Suppressor macrophage (primary cell): ENCODE results near the gene GABRG3.

Experiments used
- DNase-seq, 4 experiments: peaks; one replicate each; pipeline ENCODE4 v3.0.0-alpha.2; 2020 to 2022

GABRG3 gene

DNA sequence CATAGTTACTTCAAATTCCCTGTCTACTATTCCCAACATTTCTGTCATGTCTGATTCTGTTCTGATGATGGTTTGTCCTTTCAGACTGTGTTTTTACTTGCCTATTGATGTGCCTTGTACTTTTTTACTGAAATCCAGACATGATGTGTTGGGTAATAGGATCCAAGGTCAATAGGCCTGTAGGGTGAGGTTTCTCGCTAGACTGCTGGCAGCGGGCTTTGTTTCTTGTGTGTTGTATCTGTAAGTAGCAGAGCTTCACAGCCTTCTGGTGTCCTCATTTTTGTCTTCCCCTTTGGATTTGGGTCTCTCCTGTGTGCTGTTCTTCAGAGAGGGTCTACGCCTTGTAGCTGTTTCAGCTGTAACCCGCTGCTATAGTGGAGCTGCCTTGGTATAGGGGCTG is 140.3 kb downstream of the GABRG3 start:
- no peak for DNase-seq

GRCh38 chr15:27114473-27114872 is 143.5 kb downstream of the GABRG3 start:
- DNase-seq, result no peak

- no peak for DNase-seq
Measured at GRCh38 chr15:27119695-27120266, 148.8 kb downstream of the GABRG3 start.

- no peak for DNase-seq
Measured at GRCh38 chr15:27121672-27122071, 150.7 kb downstream of the GABRG3 start.

DNA sequence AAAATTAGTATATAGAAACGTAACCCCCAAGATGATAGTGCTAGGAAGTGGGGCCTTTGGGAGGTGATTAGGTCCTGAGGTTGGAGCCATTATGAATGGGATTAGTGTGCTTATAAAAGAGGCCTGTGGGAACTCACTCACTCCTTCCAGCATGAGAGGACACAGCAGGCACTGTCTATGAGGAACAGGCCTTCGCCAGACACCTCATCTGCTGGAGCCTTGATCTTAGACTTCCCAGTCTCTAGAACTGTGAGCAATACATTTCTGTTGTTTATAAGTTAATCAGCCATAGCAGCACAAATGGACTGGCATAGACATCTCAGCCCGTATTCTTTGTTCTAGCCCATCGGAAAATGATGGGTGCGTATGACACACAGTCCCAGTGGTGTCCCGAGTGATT is 152.3 kb downstream of the GABRG3 start:
- DNase-seq, result no peak

GRCh38 chr15:27123808-27124207 is 152.8 kb downstream of the GABRG3 start:
- DNase-seq, result no peak

DNA sequence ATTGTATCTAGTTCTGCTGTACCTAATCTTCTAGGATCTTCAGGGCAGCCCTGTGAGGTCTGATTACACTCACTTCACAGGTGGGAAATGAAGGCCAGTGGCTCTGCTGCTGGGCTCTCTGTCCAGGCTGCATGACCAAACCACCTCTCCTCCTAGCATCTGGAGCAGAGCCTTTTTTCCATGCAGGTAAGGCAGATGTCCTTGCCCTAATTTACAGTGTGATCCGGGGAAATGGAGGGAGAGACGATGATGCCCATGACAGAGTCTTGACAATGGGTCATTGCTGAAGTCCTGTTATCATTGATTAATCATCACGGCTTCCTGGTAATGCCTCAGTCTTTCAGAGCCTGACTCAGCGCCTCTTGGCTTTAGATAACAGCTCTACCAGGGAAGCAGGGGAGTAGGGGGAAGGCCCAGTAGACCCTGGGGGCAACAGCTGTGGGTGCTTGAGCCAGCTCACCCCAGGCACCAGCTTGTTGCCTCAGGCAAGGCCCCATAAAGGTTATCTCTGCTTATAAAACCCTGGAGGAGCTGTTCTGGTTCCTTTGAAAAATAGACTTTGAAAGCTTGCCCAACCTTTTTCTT is 153.4 kb downstream of the GABRG3 start:
- DNase-seq, result no peak

- DNase-seq, result no peak
Measured at GRCh38 chr15:27125185-27125584, 154.2 kb downstream of the GABRG3 start.

DNA sequence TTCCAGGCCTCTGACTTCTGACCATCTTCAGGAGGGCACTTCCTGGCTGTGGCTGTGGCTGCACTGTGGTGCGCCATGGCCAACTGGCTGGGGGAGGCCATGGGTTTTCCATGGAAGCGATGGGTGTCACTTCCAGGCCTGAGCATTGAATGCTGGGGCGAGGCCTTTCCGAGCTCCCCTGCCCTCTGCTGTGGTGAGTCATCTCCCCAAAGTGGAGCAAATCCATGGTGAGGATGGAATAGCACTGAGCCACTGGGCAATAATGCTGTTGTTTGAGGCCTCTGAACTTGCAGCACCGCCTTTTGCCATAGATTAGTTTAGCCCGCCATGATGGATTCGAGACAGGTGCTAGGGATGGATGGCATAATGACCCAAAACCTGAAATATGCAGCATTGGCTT is 155.5 kb downstream of the GABRG3 start:
- no peak for DNase-seq

DNA sequence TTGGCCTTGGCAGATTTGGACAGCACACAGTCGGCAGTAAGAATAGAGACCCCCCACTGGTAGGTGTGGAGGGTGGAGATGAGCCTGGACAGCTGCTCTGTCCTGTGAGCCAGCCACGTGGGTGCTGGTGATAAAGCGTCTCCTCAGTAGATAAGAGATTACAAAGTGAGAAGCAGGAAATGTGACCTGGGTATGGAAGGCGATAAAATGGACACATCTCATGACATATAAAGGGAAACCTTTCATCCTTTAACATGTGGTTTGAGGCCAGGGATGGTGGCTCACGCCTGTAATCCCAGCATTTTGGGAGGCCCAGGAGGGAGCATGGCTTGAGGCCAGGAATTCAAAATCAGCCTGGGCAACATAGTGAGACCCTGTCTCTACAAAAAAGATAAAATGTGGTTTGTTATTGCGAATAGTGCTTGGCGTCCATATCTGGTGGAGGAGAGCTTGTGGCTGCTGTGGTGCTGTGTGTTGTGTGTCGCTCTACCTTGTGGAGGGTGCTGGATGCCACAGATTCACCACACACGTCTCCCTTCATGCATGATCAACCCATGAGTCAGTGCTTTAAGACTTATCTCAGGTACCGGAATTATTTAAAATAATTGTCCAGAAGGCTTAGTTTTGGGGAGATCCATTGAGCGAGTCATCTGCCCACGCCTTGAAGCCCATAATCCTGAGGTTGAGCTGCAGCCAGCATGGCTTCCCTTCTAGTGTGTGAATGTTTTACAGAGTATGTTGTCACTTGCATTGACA is 157.0 kb downstream of the GABRG3 start:
- no peak for DNase-seq

GRCh38 chr15:27133249-27133648 is 162.3 kb downstream of the GABRG3 start:
- DNase-seq, result no peak

DNA sequence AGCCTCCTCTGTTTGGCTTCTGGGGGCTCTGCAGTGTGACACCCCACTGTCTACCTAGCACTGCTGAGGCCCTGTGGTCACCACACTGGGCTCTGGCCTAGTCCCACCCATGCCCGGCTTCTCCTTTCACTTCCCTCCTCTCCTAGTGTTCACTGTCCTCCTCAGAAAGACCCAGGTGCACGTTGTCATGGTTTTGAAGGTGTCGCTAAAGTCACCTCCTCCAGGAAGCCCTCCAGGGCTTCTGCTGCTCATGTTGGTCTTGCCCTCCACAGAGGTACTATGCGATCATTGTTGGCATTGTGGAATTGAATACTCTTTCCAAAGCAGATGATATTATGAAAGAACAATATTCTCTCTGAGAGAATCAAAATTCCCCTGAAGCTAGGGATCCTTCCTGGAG is 163.5 kb downstream of the GABRG3 start:
- DNase-seq, result no peak

DNA sequence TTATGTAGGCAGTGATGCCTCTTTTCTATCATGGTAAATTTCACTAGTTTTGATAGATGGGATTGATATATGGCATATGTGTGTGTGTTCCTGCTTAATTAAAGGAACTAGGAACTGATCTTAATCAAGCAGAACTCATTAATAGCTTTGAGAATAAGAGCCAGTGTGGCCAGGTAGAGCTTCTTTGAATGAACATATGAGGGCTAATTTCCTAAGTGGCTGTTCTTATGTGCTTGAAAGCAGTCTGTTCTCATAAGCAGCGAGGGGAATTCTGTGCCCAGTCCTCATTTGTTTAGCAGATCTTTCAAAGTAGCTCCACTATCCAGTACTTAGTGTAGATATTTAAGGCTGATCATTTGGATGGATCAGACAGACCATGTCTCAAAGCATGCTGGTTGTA is 164.2 kb downstream of the GABRG3 start:
- no peak for DNase-seq

- no peak for DNase-seq
Measured at GRCh38 chr15:27137127-27137526, 166.1 kb downstream of the GABRG3 start.

DNA sequence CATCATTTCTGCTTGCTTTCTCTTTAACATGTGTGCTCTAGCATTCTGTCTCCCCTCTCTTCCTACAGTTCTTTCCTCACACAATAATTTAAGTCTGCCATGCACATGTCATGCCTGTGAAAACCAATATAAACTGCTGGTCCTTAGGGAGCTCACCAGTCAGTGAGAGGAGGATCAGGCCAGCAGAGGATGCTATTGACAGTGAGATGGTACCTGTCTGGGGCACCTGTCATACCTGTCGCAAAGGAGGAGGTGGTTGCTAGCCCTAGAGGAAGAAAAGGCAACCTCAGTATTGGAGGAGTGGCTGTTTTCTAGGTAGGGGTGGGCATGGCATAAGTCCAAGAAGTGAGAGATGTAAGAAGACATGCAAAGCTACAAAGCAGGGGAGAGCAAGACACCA is 194.6 kb downstream of the GABRG3 start:
- no peak for DNase-seq

GRCh38 chr15:27166917-27167316 is 195.9 kb downstream of the GABRG3 start:
- no peak for DNase-seq

- no peak for DNase-seq
Measured at GRCh38 chr15:27167738-27168137, 196.8 kb downstream of the GABRG3 start.

- DNase-seq, result no peak
Measured at GRCh38 chr15:27170851-27171250, 199.9 kb downstream of the GABRG3 start.

DNA sequence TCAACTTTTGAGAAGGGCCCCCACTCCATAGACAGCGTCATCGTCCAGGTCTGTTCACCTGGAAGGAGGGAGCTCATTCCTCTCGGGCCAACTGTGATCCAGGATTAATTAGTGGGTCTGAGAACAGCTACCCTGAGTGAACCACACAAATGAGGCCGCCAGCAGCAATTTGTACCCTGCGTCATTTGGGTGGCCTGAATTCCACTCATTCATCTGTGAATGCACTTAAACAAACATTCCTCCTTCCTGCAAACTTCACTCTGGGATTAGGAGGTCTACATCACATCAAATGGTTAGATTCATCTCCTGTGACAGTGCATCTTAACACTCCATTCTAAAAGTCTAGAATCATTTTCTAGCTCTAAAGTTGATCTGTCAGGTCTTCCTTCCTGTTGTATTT is 201.8 kb downstream of the GABRG3 start:
- no peak for DNase-seq

GRCh38 chr15:27175472-27176153 is 204.6 kb downstream of the GABRG3 start:
- no peak for DNase-seq

- no peak for DNase-seq
Measured at GRCh38 chr15:27176785-27177406, 205.9 kb downstream of the GABRG3 start.

GRCh38 chr15:27179789-27180188 is 208.8 kb downstream of the GABRG3 start:
- DNase-seq, result no peak

DNA sequence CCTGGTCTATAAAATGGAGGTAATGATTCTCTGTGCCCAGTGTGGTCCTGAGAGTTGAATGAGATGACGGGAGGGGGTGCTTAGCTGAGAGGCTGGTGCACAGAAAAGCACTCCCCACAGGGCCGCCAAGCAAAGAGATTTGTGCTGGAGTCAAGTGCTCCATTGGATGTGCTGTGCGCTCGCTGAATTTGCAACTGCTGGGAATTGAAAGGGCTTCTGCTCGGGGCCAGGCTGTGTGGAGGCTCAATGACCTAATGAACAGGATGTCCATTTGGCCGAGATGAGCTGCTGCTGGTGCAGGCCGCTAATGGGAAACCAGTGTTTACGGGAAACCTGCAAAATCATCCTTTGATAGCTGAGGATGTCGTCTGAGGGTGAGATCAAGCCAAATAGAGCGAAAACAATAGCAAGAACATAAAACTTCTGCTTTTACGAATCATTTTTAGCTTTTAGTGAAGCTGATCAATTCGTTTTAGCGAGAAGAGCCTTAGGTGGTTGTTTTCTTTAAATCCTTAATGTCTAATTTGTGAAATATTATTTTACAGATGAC is 211.7 kb downstream of the GABRG3 start:
- no peak for DNase-seq
